OCI-LY1 (cell line): ENCODE data around the gene CD40.

Experiments used
- H2AFZ ChIP-seq: fragments of 200-600 bp; sonication (generic), shearing (Covaris generic); 2 replicates; pipeline ENCODE4 v1.6.0; 2014; ENCODE audit warnings: antibody characterized with exemption, mild to moderate bottlenecking, low read length
- H3F3A ChIP-seq: fragments of 200-600 bp; sonication (generic), shearing (Covaris generic); 2 replicates; pipeline ENCODE4 v1.6.0; 2014; ENCODE audit warnings: mild to moderate bottlenecking, antibody characterized with exemption, low read length, moderate library complexity; ENCODE audit not compliant: insufficient read depth
- H3K27ac ChIP-seq: fragments of 200-600 bp; sonication (generic); 2 replicates; pipeline ENCODE4 v1.5.1; 2014; ENCODE audit warnings: low read length, mixed run types, mild to moderate bottlenecking, low read depth; ENCODE audit not compliant: poor library complexity, severe bottlenecking
- H3K27me3 ChIP-seq: fragments of 200-600 bp; sonication (generic); 2 replicates; pipeline ENCODE4 v1.6.0; 2014; ENCODE audit warnings: antibody characterized with exemption, mild to moderate bottlenecking, low read length, moderate library complexity; ENCODE audit not compliant: insufficient read depth
- H3K36me3 ChIP-seq: fragments of 200-600 bp; sonication (generic); 2 replicates; pipeline ENCODE4 v1.6.1; 2014; ENCODE audit warnings: mild to moderate bottlenecking, antibody characterized with exemption, low read length, moderate library complexity, mixed read lengths; ENCODE audit not compliant: insufficient read depth
- H3K4me1 ChIP-seq: fragments of 200-600 bp; sonication (generic); 2 replicates; pipeline ENCODE4 v1.5.1; 2014; ENCODE audit warnings: mild to moderate bottlenecking, low read length, moderate library complexity; ENCODE audit not compliant: insufficient read depth, severe bottlenecking
- H3K4me2 ChIP-seq: fragments of 200-600 bp; sonication (generic), shearing (Covaris generic); 2 replicates; pipeline ENCODE4 v1.6.1; 2014; ENCODE audit warnings: low read length
- H3K4me3 ChIP-seq: fragments of 200-600 bp; sonication (generic); 2 replicates; pipeline ENCODE4 v1.5.1; 2014; ENCODE audit warnings: low read length, low read depth, mild to moderate bottlenecking, mixed read lengths; ENCODE audit not compliant: poor library complexity, severe bottlenecking
- H3K79me2 ChIP-seq: fragments of 200-600 bp; shearing (Covaris generic); 2 replicates; pipeline ENCODE4 v1.6.1; 2016; ENCODE audit warnings: mixed run types, low read length, mixed read lengths; ENCODE audit not compliant: insufficient read depth
- H3K9ac ChIP-seq: fragments of 200-600 bp; sonication (generic), shearing (Covaris generic); 2 replicates; pipeline ENCODE4 v1.6.1; 2014; ENCODE audit warnings: mild to moderate bottlenecking, low read length, mixed read lengths
- H3K9me2 ChIP-seq: fragments of 200-600 bp; sonication (generic), shearing (Covaris generic); 2 replicates; pipeline ENCODE4 v1.6.1; 2014; ENCODE audit warnings: low read depth, mild to moderate bottlenecking, low read length, mixed read lengths
- H3K9me3 ChIP-seq: fragments of 200-600 bp; shearing (Covaris generic); 2 replicates; pipeline ENCODE4 v1.6.1; 2014; ENCODE audit warnings: low read length, mixed read lengths
- H4K20me1 ChIP-seq: fragments of 200-600 bp; sonication (generic), shearing (Covaris generic); 2 replicates; pipeline ENCODE4 v1.6.0; 2016; ENCODE audit warnings: mild to moderate bottlenecking, low read length; ENCODE audit not compliant: insufficient read depth
- CTCF ChIP-seq: fragments of 200-600 bp; sonication (generic), shearing (Covaris generic); IDR thresholded peaks from 2 replicates; pipeline ENCODE4 v1.5.1; 2017; ENCODE audit warnings: mild to moderate bottlenecking, antibody characterized with exemption, low read length, moderate library complexity, mixed read lengths
- EZH2 ChIP-seq: fragments of 200-600 bp; sonication (generic), shearing (Covaris generic); IDR thresholded peaks from 2 replicates; pipeline ENCODE4 v1.8.0; 2017; ENCODE audit warnings: borderline replicate concordance, mixed run types, mild to moderate bottlenecking, antibody characterized with exemption, low read length, moderate library complexity, mixed read lengths

Gene CD40

GRCh38 chr20:46174469-46175126 is 56.5 kb downstream of the CD40 start:
- H3K27me3 ChIP-seq = 0 out of 2 replicates have a peak, but pooled peaks cover 10% of the 10 kb centered on the region
- H3K27ac ChIP-seq = no peak overlapping the region
- no peaks in the 10 kb centered on the region for H3K9me2 ChIP-seq
- no peaks in the 10 kb centered on the region for H3K79me2 ChIP-seq
- no peak overlapping the region for H3K4me3 ChIP-seq
- no peaks in the 10 kb centered on the region for H3K9me3 ChIP-seq
- no peak overlapping the region for H3K4me2 ChIP-seq
- H4K20me1 ChIP-seq = no peaks in the 10 kb centered on the region
- H2AFZ ChIP-seq = no peak overlapping the region
- no peak overlapping the region for H3K9ac ChIP-seq
- no peaks in the 10 kb centered on the region for H3K36me3 ChIP-seq
- H3K4me1 ChIP-seq = no peaks in the 10 kb centered on the region
- peak; percentile 35 for TF ChIP-seq CTCF
- no peak for TF ChIP-seq EZH2
- H3F3A ChIP-seq = no peaks in the 10 kb centered on the region

GRCh38 chr20:46175127-46175494 is 57.0 kb downstream of the CD40 start:
- TF ChIP-seq CTCF (no peak), EZH2 (no peak)
- Histone ChIP-seq H3K9me3 (no peaks in the 10 kb centered on the region), H3K27ac (no peak overlapping the region), H3K9me2 (no peaks in the 10 kb centered on the region), H4K20me1 (no peaks in the 10 kb centered on the region), H3K36me3 (no peaks in the 10 kb centered on the region), H3K4me1 (no peaks in the 10 kb centered on the region), H2AFZ (no peak overlapping the region), H3K79me2 (no peaks in the 10 kb centered on the region), H3K9ac (no peak overlapping the region), H3K27me3 (0 out of 2 replicates have a peak, but pooled peaks cover 10% of the 10 kb centered on the region), H3K4me2 (no peak overlapping the region), H3K4me3 (no peak overlapping the region), H3F3A (no peaks in the 10 kb centered on the region)

- Histone ChIP-seq H3K4me2 (no peak overlapping the region), H3K9me3 (no peaks in the 10 kb centered on the region), H3K36me3 (no peaks in the 10 kb centered on the region), H3K79me2 (no peaks in the 10 kb centered on the region), H2AFZ (no peak overlapping the region), H3K27ac (no peak overlapping the region), H3K27me3 (0 out of 2 replicates have a peak, but pooled peaks cover 10% of the 10 kb centered on the region), H3K4me1 (no peaks in the 10 kb centered on the region), H3K9me2 (no peaks in the 10 kb centered on the region), H3K9ac (no peak overlapping the region), H3F3A (no peaks in the 10 kb centered on the region), H3K4me3 (no peak overlapping the region), H4K20me1 (no peaks in the 10 kb centered on the region)
- TF ChIP-seq CTCF (no peak), EZH2 (no peak)
Measured at GRCh38 chr20:46176739-46177378, 58.7 kb downstream of the CD40 start.
